Trophoblast cell (in vitro differentiated cells and primary cell): ENCODE results near the gene CEP68. TPM values are rescaled to one million over a fixed set of nuclear protein-coding genes. Genes with fewer than 3 reads are reported as not detected.

Source experiments
- DNase-seq, 2 donors: peaks; one replicate each; pipeline ENCODE4 v3.0.0-alpha.2; 2016
- H2AFZ ChIP-seq: 2 replicates; pipeline ENCODE4 v1.6.1; 2013; ENCODE audit warnings: low read length, moderate library complexity, mild to moderate bottlenecking; ENCODE audit not compliant: insufficient read depth, poor library complexity
- H2AK5ac ChIP-seq: 2 replicates; pipeline ENCODE4 v1.6.1; 2013; ENCODE audit warnings: mild to moderate bottlenecking, low read length
- H2BK120ac ChIP-seq: 2 replicates; pipeline ENCODE4 v1.6.1; 2013; ENCODE audit warnings: low read length, mild to moderate bottlenecking, moderate library complexity; ENCODE audit not compliant: insufficient read depth, poor library complexity
- H2BK12ac ChIP-seq: 2 replicates; pipeline ENCODE4 v1.6.1; 2013; ENCODE audit warnings: mild to moderate bottlenecking, low read length, moderate library complexity
- H2BK5ac ChIP-seq: 2 replicates; pipeline ENCODE4 v1.6.1; 2013; ENCODE audit warnings: low read length, low read depth, moderate library complexity, mild to moderate bottlenecking; ENCODE audit not compliant: poor library complexity
- H3K14ac ChIP-seq: 2 replicates; pipeline ENCODE4 v1.6.1; 2013; ENCODE audit warnings: mild to moderate bottlenecking, low read length
- H3K18ac ChIP-seq: 2 replicates; pipeline ENCODE4 v1.6.1; 2013; ENCODE audit warnings: mild to moderate bottlenecking, low read length
- H3K23ac ChIP-seq: 2 replicates; pipeline ENCODE4 v1.6.1; 2013; ENCODE audit warnings: low read length
- H3K27ac ChIP-seq: 2 replicates; pipeline ENCODE4 v1.5.1; 2013; ENCODE audit warnings: low read depth, mild to moderate bottlenecking, inconsistent platforms, low read length, moderate library complexity
- H3K27me3 ChIP-seq: 2 replicates; pipeline ENCODE4 v1.6.1; 2013; ENCODE audit warnings: inconsistent platforms, mild to moderate bottlenecking, low read length, moderate library complexity; ENCODE audit not compliant: insufficient read depth
- H3K36me3 ChIP-seq, 2 experiments: 1 replicate in 1 of 2; 2 replicates in 1 of 2; pipeline ENCODE4 v1.6.1; 2013; ENCODE audit warnings: low read length in 2 of 2, mild to moderate bottlenecking in 2 of 2, moderate library complexity in 1 of 2; ENCODE audit not compliant: insufficient read depth in 2 of 2, control insufficient read depth in 1 of 2
- H3K4ac ChIP-seq: 2 replicates; pipeline ENCODE4 v1.6.1; 2013; ENCODE audit warnings: low read depth, mild to moderate bottlenecking, low read length, moderate library complexity
- H3K4me1 ChIP-seq, 2 experiments: 1 replicate in 1 of 2; 2 replicates in 1 of 2; pipeline ENCODE4 v1.6.1; 2013; ENCODE audit warnings: low read length in 2 of 2, mild to moderate bottlenecking in 2 of 2, moderate library complexity in 1 of 2; ENCODE audit not compliant: insufficient read depth in 2 of 2, control insufficient read depth in 1 of 2
- H3K4me2 ChIP-seq: 2 replicates; pipeline ENCODE4 v1.6.1; 2013; ENCODE audit warnings: inconsistent platforms, mild to moderate bottlenecking, low read length, moderate library complexity
- H3K4me3 ChIP-seq: 2 replicates; pipeline ENCODE4 v1.5.1; 2013; ENCODE audit warnings: mild to moderate bottlenecking, low read depth, low read length, inconsistent platforms
- H3K79me1 ChIP-seq: one replicate; pipeline ENCODE4 v1.6.1; 2013; ENCODE audit warnings: low read length
- H3K79me2 ChIP-seq: 2 replicates; pipeline ENCODE4 v1.6.1; 2013; ENCODE audit warnings: low read length, mild to moderate bottlenecking; ENCODE audit not compliant: control insufficient read depth, insufficient read depth, poor library complexity
- H3K9ac ChIP-seq: 2 replicates; pipeline ENCODE4 v1.6.1; 2013; ENCODE audit warnings: mild to moderate bottlenecking, low read length
- H3K9me3 ChIP-seq: 2 replicates; pipeline ENCODE4 v1.6.1; 2013; ENCODE audit warnings: low read depth, mild to moderate bottlenecking, control low read depth, inconsistent platforms, low read length; ENCODE audit not compliant: insufficient read depth
- H4K12ac ChIP-seq: 2 replicates; pipeline ENCODE4 v1.6.1; 2013; ENCODE audit warnings: low read depth, mild to moderate bottlenecking, low read length, moderate library complexity
- H4K8ac ChIP-seq: 2 replicates; pipeline ENCODE4 v1.6.1; 2013; ENCODE audit warnings: low read depth, mild to moderate bottlenecking, low read length, moderate library complexity
- H4K91ac ChIP-seq: one replicate; pipeline ENCODE4 v1.6.1; 2013; ENCODE audit warnings: low read depth, mild to moderate bottlenecking, low read length, moderate library complexity
- WGBS: extraction: QIAGEN DNeasy Blood & Tissue Kit; methylation state at CpG from one replicate; pipeline ENCODE4 v1.1.7; 2013; ENCODE audit warnings: missing lambda C conversion rate; ENCODE audit not compliant: insufficient read length, insufficient coverage; ENCODE audit errors: extremely low coverage; 5-methylcytosine and 5-hydroxymethylcytosine counted together
- polyA plus RNA-seq: library from polyadenylated mRNA; stranded (reverse); fragments of 200-250 nt; gene quantifications from 2 replicates; pipeline ENCODE4 v1.2.3, GENCODE V29; 2013

Gene CEP68, protein sequence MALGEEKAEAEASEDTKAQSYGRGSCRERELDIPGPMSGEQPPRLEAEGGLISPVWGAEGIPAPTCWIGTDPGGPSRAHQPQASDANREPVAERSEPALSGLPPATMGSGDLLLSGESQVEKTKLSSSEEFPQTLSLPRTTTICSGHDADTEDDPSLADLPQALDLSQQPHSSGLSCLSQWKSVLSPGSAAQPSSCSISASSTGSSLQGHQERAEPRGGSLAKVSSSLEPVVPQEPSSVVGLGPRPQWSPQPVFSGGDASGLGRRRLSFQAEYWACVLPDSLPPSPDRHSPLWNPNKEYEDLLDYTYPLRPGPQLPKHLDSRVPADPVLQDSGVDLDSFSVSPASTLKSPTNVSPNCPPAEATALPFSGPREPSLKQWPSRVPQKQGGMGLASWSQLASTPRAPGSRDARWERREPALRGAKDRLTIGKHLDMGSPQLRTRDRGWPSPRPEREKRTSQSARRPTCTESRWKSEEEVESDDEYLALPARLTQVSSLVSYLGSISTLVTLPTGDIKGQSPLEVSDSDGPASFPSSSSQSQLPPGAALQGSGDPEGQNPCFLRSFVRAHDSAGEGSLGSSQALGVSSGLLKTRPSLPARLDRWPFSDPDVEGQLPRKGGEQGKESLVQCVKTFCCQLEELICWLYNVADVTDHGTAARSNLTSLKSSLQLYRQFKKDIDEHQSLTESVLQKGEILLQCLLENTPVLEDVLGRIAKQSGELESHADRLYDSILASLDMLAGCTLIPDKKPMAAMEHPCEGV
- 6.0 and 6.3 TPM in 2 replicates for polyA plus RNA-seq

DNA sequence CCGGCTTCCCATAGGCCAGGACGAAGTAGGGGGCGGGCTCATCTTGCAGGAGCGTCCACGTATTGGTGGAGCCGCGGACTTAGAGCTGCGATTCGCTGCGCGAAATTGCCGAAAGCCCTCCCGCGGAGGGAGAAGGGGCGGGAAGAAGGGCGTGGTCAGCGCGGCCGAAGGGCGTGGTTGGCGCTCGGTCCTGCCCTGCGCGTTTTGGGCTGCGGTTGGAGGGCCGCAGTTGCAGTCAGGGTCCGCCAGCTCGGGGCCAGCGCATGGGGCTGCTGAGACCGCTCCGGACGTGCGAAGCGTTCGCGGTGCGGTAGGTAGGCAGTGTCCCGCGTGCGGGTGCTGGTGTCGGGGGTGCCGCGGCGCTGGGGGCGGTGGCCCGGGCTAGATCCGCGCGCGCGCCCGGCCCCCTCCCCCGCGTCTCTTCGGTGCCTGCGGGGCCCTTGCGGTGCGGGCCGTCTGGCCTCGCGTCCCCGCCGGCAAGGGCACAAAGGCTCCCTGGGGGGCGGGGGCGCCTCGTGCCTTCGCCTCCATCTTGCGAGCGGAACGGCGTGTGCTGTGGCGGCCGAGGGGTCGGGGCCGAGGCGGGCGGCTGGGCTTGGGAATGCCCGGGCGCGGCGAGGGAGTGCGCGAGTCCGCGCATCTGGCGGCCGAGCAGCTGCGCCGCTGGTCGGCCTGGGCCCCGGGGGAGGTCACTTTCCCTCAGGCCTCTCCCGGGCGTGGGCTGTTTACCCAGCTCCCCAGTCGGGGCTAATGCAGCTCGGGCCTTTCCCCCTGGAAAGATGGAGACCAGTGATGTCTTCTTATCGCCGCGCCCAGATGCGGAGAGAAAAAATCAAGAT, at the start of gene CEP68:
TSS of gene CEP68 (plus strand) at position 202 of the 839 bp plus-strand sequence. CDS start 13,029 bp downstream, outside the sequence.
- Histone ChIP-seq H3K23ac (no peak within 1 kb of the TSS), H3K18ac (no peak within 1 kb of the TSS), H2BK120ac (no peak within 1 kb of the TSS), H2BK5ac (no peak within 1 kb of the TSS), H3K9ac (peak within 1 kb of the TSS; percentile 42), H3K79me2 (no peaks in the 10 kb centered on the region), H2AK5ac (no peak within 1 kb of the TSS), H3K79me1 (peaks cover 3% of the 10 kb centered on the region), H3K14ac (no peak within 1 kb of the TSS), H3K4me1 (peaks cover 0 to 3% of the 10 kb centered on the region in 2 experiments), H3K27ac (no peak within 1 kb of the TSS), H3K4ac (no peak within 1 kb of the TSS), H3K36me3 (no peaks in the 10 kb centered on the region), H4K12ac (no peak within 1 kb of the TSS), H3K9me3 (peaks cover 2% of the 10 kb centered on the region), H3K4me2 (peak within 1 kb of the TSS; percentile 99), H4K8ac (peak within 1 kb of the TSS; percentile 34), H3K4me3 (peak within 1 kb of the TSS; percentile 88), H2BK12ac (no peak within 1 kb of the TSS), H2AFZ (peak within 1 kb of the TSS; percentile 63), H4K91ac (peak within 1 kb of the TSS; percentile 23), H3K27me3 (no peaks in the 10 kb centered on the region)
- peak; percentile 98 to 99 for DNase-seq
- WGBS = no CpG with 5 or more reads among the region's 99 CpGs

DNA sequence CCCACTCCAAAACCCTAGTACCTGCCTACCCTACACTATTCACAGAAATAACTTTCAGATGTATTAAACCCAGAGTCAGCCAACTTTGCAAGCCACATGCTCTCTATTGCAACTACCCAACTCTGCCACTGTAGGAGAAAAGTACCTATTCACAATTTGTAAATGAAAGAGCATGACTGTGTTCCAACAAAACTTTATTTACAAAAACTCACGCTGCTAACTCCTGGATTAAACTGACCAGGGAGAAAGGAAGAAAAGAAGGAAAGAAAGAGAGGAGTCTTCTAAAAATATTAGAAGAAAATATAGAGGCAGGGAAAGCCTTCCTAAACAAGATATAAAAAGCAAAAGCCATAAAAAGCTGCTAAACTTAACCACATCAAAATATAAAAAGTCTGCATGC, 42.4 kb upstream of the CEP68 start:
- H2AFZ ChIP-seq = no peak overlapping the region
- no peak overlapping the region for H2BK5ac ChIP-seq
- H4K12ac ChIP-seq = no peak overlapping the region
- H3K79me2 ChIP-seq = no peaks in the 10 kb centered on the region
- H2BK12ac ChIP-seq = no peak overlapping the region
- H3K4me3 ChIP-seq = no peak overlapping the region
- H3K9me3 ChIP-seq = no peaks in the 10 kb centered on the region
- H3K36me3 ChIP-seq = no peaks in the 10 kb centered on the region
- H2AK5ac ChIP-seq = no peak overlapping the region
- no peak overlapping the region for H3K18ac ChIP-seq
- no peak overlapping the region for H3K27ac ChIP-seq
- H4K8ac ChIP-seq = no peak overlapping the region
- no peak overlapping the region for H3K4ac ChIP-seq
- H4K91ac ChIP-seq = no peak overlapping the region
- H2BK120ac ChIP-seq = no peak overlapping the region
- H3K23ac ChIP-seq = no peak overlapping the region
- H3K27me3 ChIP-seq = no peaks in the 10 kb centered on the region
- no peak overlapping the region for H3K14ac ChIP-seq
- H3K4me1 ChIP-seq = no peaks in the 10 kb centered on the region
- no peak overlapping the region for H3K9ac ChIP-seq
- H3K4me2 ChIP-seq = no peak overlapping the region
- H3K79me1 ChIP-seq = no peaks in the 10 kb centered on the region
- WGBS = no CpG with 5 or more reads among the region's 1 CpG
- DNase-seq = no peak

DNA sequence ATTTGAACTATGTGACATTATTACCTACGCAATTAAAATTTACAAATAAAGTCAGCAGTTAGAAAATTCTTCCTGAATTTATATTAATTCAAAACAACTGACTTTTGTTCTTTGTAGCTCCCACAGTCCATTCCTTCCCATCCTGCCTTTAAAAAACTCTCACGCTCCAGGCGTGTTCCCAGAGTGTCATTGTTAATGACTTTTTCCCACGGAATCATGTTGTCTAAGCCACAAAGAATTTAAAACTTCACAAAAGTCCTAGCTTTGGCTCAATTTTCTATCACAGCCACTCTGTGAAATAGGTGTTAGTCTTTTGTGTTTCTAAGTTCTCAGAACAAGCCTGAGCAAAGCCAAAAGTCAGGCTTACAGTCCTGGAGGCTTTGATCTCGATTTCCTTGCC, 40.5 kb upstream of the CEP68 start:
- H3K9me3 ChIP-seq = no peaks in the 10 kb centered on the region
- H3K4ac ChIP-seq = no peak overlapping the region
- H2AFZ ChIP-seq = no peak overlapping the region
- H3K23ac ChIP-seq = no peak overlapping the region
- no CpG with 5 or more reads among the region's 5 CpGs for WGBS
- H3K18ac ChIP-seq = no peak overlapping the region
- no peak overlapping the region for H3K14ac ChIP-seq
- H3K36me3 ChIP-seq = no peaks in the 10 kb centered on the region
- no peak for DNase-seq
- no peaks in the 10 kb centered on the region for H3K79me2 ChIP-seq
- no peak overlapping the region for H3K9ac ChIP-seq
- no peak overlapping the region for H3K4me3 ChIP-seq
- no peak overlapping the region for H2BK12ac ChIP-seq
- no peak overlapping the region for H4K91ac ChIP-seq
- no peak overlapping the region for H3K4me2 ChIP-seq
- no peak overlapping the region for H4K8ac ChIP-seq
- H2BK120ac ChIP-seq = no peak overlapping the region
- H3K27me3 ChIP-seq = no peaks in the 10 kb centered on the region
- H3K4me1 ChIP-seq = peaks cover 5 to 7% of the 10 kb centered on the region in 2 experiments
- H2BK5ac ChIP-seq = no peak overlapping the region
- no peak overlapping the region for H4K12ac ChIP-seq
- no peak overlapping the region for H2AK5ac ChIP-seq
- H3K27ac ChIP-seq = no peak overlapping the region
- H3K79me1 ChIP-seq = no peaks in the 10 kb centered on the region

DNA sequence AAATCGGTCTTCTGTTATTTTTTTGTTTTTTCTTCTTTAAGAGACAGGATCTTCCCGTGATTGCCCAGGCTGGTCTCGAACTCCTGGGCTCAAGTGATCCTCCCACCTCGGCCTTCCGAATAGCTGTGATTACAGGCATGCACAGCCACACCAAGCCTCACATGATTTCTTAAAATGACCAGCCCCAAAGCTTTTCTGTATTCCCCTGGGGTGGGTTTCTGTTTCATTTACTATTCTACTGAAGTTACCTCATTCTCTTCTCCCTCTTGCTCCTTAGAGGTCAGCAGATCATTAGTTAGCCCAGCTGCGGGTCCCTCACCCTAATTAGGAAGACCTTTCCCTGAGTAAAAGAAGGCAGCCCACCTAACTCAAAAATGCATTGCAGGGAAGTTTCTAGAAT, 39.4 kb upstream of the CEP68 start:
- Histone ChIP-seq H3K4me3 (no peak overlapping the region), H2BK5ac (no peak overlapping the region), H4K8ac (no peak overlapping the region), H2BK12ac (no peak overlapping the region), H3K27ac (no peak overlapping the region), H3K4me1 (peaks cover 10 to 17% of the 10 kb centered on the region in 2 experiments), H3K23ac (no peak overlapping the region), H2AK5ac (no peak overlapping the region), H4K12ac (no peak overlapping the region), H3K9ac (no peak overlapping the region), H3K79me1 (peaks cover 4% of the 10 kb centered on the region), H3K4ac (no peak overlapping the region), H3K14ac (no peak overlapping the region), H3K27me3 (no peaks in the 10 kb centered on the region), H3K4me2 (no peak overlapping the region), H4K91ac (no peak overlapping the region), H2AFZ (no peak overlapping the region), H3K18ac (no peak overlapping the region), H3K79me2 (no peaks in the 10 kb centered on the region), H3K9me3 (no peaks in the 10 kb centered on the region), H2BK120ac (no peak overlapping the region), H3K36me3 (no peaks in the 10 kb centered on the region)
- DNase-seq = no peak
- no CpG with 5 or more reads among the region's 6 CpGs for WGBS
